Subcutaneous abdominal adipose tissue (tissue), 5 donors: ENCODE results near the gene GOLGA6L2.

ENCODE experiments used
- H3K27ac ChIP-seq: one replicate; pipeline ENCODE4 v1.7.0; 2013; ENCODE audit warnings: low read depth, mild to moderate bottlenecking, inconsistent platforms, low read length, moderate library complexity
- H3K27me3 ChIP-seq, 5 donors: one replicate each; pipeline ENCODE4 v1.7.0; 2013; ENCODE audit warnings: low read length in 5 of 5, inconsistent platforms in 1 of 5; ENCODE audit not compliant: control insufficient read depth in 5 of 5, insufficient read depth in 4 of 5
- H3K36me3 ChIP-seq, 5 donors: one replicate each; pipeline ENCODE4 v1.7.0; 2013; ENCODE audit warnings: low read length in 5 of 5; ENCODE audit not compliant: control insufficient read depth in 5 of 5, insufficient read depth in 5 of 5
- H3K4me1 ChIP-seq, 5 donors: one replicate each; pipeline ENCODE4 v1.7.0; 2013; ENCODE audit warnings: low read length in 5 of 5, mild to moderate bottlenecking in 3 of 5, moderate library complexity in 1 of 5; ENCODE audit not compliant: control insufficient read depth in 5 of 5, insufficient read depth in 5 of 5
- H3K4me3 ChIP-seq, 5 donors: one replicate each; pipeline ENCODE4 v1.7.0; 2013; ENCODE audit warnings: low read length in 5 of 5, low read depth in 1 of 5
- H3K9ac ChIP-seq, 5 donors: one replicate each; pipeline ENCODE4 v1.7.0; 2013; ENCODE audit warnings: low read length in 5 of 5, mild to moderate bottlenecking in 4 of 5, moderate library complexity in 3 of 5
- H3K9me3 ChIP-seq, 5 donors: one replicate each; pipeline ENCODE4 v1.7.0; 2013; ENCODE audit warnings: low read length in 5 of 5; ENCODE audit not compliant: control insufficient read depth in 5 of 5
- donor health status: healthy.
- donor health status: healthy.
- donor health status: healthy.
- donor health status: healthy.
- donor health status: healthy.

The GOLGA6L2 gene

GRCh38 chr15:23447107-23447500 lies at the start of gene GOLGA6L2:
Gene GOLGA6L2 (minus strand): TSS chr15:23447243. CDS start chr15:23447181, 62 bp downstream.
- no peaks in the 10 kb centered on the region for H3K27me3 ChIP-seq
- no peak within 1 kb of the TSS for H3K27ac ChIP-seq
- no peaks in the 10 kb centered on the region for H3K36me3 ChIP-seq
- no peak within 1 kb of the TSS for H3K9ac ChIP-seq
- no peaks in the 10 kb centered on the region for H3K9me3 ChIP-seq
- H3K4me1 ChIP-seq, result no peaks in the 10 kb centered on the region
- no peak within 1 kb of the TSS for H3K4me3 ChIP-seq

- no peak overlapping the region for H3K4me3 ChIP-seq
- no peaks in the 10 kb centered on the region for H3K9me3 ChIP-seq
- no peak overlapping the region for H3K9ac ChIP-seq
These were observed 37.8 kb upstream of the GOLGA6L2 start for GRCh38 chr15:23484870-23485269.

DNA sequence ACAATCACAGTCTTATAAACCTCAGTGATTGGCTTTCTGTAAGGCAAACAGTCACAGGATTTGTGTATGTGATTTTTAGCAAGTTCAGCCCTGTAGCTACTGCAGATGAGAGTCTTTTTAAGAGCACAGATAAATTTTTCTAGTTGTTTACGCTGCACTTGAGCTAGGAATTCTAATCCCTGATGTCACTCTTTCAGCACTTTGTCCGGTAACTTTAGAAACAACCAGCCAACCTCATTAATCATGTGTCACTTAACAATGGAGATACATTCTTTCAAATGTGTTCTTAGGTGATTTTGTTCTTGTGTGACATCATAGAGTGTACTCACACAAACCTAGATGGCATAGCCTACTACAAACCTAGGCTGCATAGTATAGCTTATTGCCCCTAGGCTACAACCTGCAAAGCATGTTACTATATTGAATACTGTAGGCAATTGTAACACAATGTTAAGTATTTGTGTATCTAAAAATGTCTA lies 36.8 kb upstream of the GOLGA6L2 start:
- Histone ChIP-seq H3K9ac (no peak overlapping the region), H3K27me3 (no peaks in the 10 kb centered on the region), H3K27ac (no peak overlapping the region), H3K4me3 (no peak overlapping the region), H3K9me3 (no peaks in the 10 kb centered on the region), H3K36me3 (no peaks in the 10 kb centered on the region), H3K4me1 (no peaks in the 10 kb centered on the region)

More at GRCh38 chr15:23484870-23485269, 37.8 kb upstream of the GOLGA6L2 start:
- H3K27me3 ChIP-seq, result no peaks in the 10 kb centered on the region
- no peak overlapping the region for H3K27ac ChIP-seq
- H3K4me1 ChIP-seq, result no peaks in the 10 kb centered on the region
- H3K36me3 ChIP-seq, result no peaks in the 10 kb centered on the region

GRCh38 chr15:23482764-23483489 lies 35.9 kb upstream of the GOLGA6L2 start:
- Histone ChIP-seq H3K4me1 (no peaks in the 10 kb centered on the region), H3K36me3 (no peaks in the 10 kb centered on the region), H3K27ac (no peak overlapping the region), H3K9me3 (no peaks in the 10 kb centered on the region), H3K4me3 (no peak overlapping the region), H3K27me3 (no peaks in the 10 kb centered on the region), H3K9ac (no peak overlapping the region)

DNA sequence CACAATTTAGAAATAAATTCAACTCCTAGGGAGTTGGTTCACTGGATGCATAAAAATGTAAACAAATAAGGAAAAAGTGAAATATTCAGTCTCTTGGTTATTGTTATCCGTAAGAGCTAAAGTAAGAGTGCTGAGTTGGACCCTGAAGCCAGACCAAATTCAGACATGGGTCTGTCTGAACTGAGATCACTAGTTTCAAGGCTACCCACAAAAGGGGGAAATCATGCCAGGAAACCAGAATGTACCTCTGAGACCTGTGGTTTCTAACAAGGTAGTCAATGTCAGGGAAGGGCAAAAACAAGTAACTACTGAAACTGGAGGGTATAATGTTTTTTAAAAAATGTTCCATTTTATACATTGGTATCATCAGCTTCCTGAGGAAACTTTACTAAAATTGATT lies 35.2 kb upstream of the GOLGA6L2 start:
- Histone ChIP-seq H3K9me3 (no peaks in the 10 kb centered on the region), H3K27me3 (no peaks in the 10 kb centered on the region), H3K36me3 (no peaks in the 10 kb centered on the region), H3K4me1 (no peaks in the 10 kb centered on the region), H3K27ac (no peak overlapping the region), H3K9ac (no peak overlapping the region), H3K4me3 (no peak overlapping the region)

- H3K9me3 ChIP-seq, result no peaks in the 10 kb centered on the region
- no peak overlapping the region for H3K4me3 ChIP-seq
- no peaks in the 10 kb centered on the region for H3K4me1 ChIP-seq
- H3K36me3 ChIP-seq, result no peaks in the 10 kb centered on the region
- H3K27me3 ChIP-seq, result no peaks in the 10 kb centered on the region
- H3K9ac ChIP-seq, result no peak overlapping the region
- no peak overlapping the region for H3K27ac ChIP-seq
These were observed 30.9 kb upstream of the GOLGA6L2 start for GRCh38 chr15:23477920-23478319.

- no peaks in the 10 kb centered on the region for H3K36me3 ChIP-seq
- no peak overlapping the region for H3K4me3 ChIP-seq
- H3K27ac ChIP-seq, result no peak overlapping the region
- H3K4me1 ChIP-seq, result no peaks in the 10 kb centered on the region
- H3K9me3 ChIP-seq, result no peaks in the 10 kb centered on the region
- H3K27me3 ChIP-seq, result no peaks in the 10 kb centered on the region
- no peak overlapping the region for H3K9ac ChIP-seq
These were observed 25.6 kb upstream of the GOLGA6L2 start for GRCh38 chr15:23472678-23473077.

DNA sequence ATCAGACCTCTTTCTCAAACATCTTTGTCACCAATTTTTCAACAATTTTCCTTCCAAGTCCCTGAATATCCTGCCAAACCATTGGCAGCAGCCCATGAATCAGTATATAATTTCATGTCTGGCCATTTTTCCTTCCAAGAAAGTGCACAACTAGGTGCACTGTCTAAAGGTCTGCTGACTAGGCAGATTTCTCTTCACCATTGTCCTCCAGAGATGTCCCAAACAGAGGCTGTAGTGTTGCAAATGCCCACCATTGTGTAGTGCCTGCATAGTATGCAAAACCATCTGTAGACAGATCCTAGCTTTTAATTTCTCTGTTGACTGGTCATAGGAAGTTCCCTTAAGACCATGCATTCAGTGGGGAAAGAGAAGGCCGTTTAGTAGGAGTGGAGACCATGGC lies 25.0 kb upstream of the GOLGA6L2 start:
- Histone ChIP-seq H3K27ac (no peak overlapping the region), H3K4me1 (no peaks in the 10 kb centered on the region), H3K4me3 (no peak overlapping the region), H3K27me3 (no peaks in the 10 kb centered on the region), H3K36me3 (no peaks in the 10 kb centered on the region), H3K9me3 (no peaks in the 10 kb centered on the region), H3K9ac (no peak overlapping the region)

- Histone ChIP-seq H3K9ac (no peak overlapping the region), H3K4me1 (no peaks in the 10 kb centered on the region), H3K27ac (no peak overlapping the region), H3K36me3 (no peaks in the 10 kb centered on the region), H3K27me3 (no peaks in the 10 kb centered on the region), H3K4me3 (no peak overlapping the region), H3K9me3 (no peaks in the 10 kb centered on the region)
These were observed 20.1 kb upstream of the GOLGA6L2 start for GRCh38 chr15:23467110-23467600.

- H3K27ac ChIP-seq, result no peak overlapping the region
- no peaks in the 10 kb centered on the region for H3K4me1 ChIP-seq
- no peaks in the 10 kb centered on the region for H3K36me3 ChIP-seq
- H3K9me3 ChIP-seq, result no peaks in the 10 kb centered on the region
- H3K9ac ChIP-seq, result no peak overlapping the region
- no peak overlapping the region for H3K4me3 ChIP-seq
- H3K27me3 ChIP-seq, result no peaks in the 10 kb centered on the region
These were observed 10.8 kb upstream of the GOLGA6L2 start for GRCh38 chr15:23457890-23458289.
